Skeletal muscle tissue (tissue), 4 donors: Measurements from ENCODE around the gene GNE. TPM values are rescaled to one million over a fixed set of nuclear protein-coding genes. Genes with fewer than 3 reads are reported as not detected.

Source experiments
- H3K27ac ChIP-seq: one replicate; pipeline ENCODE4 v1.7.0; 2013; ENCODE audit warnings: mild to moderate bottlenecking, low read depth, low read length, inconsistent platforms
- H3K27me3 ChIP-seq, 3 donors: one replicate each; pipeline ENCODE4 v1.7.0; 2013; ENCODE audit warnings: low read length in 3 of 3; ENCODE audit not compliant: control insufficient read depth in 3 of 3, insufficient read depth in 3 of 3
- H3K36me3 ChIP-seq, 3 donors: one replicate each; pipeline ENCODE4 v1.7.0; 2013; ENCODE audit warnings: low read length in 3 of 3; ENCODE audit not compliant: control insufficient read depth in 3 of 3, insufficient read depth in 3 of 3
- H3K4me1 ChIP-seq, 3 donors: one replicate each; pipeline ENCODE4 v1.7.0; 2013; ENCODE audit warnings: low read length in 3 of 3, mild to moderate bottlenecking in 3 of 3; ENCODE audit not compliant: control insufficient read depth in 3 of 3, insufficient read depth in 3 of 3
- H3K4me3 ChIP-seq, 3 donors: one replicate each; pipeline ENCODE4 v1.7.0; 2013; ENCODE audit warnings: low read length in 3 of 3
- H3K9ac ChIP-seq, 3 donors: one replicate each; pipeline ENCODE4 v1.7.0; 2013; ENCODE audit warnings: low read length in 3 of 3, mild to moderate bottlenecking in 3 of 3, moderate library complexity in 2 of 3, low read depth in 1 of 3
- H3K9me3 ChIP-seq, 3 donors: one replicate each; pipeline ENCODE4 v1.7.0; 2013; ENCODE audit warnings: low read length in 3 of 3; ENCODE audit not compliant: control insufficient read depth in 3 of 3
- total RNA-seq: library from RNA; depleted of rRNA; stranded (reverse); fragments of >200 nt; gene quantifications from one replicate; pipeline ENCODE4 v1.2.3, GENCODE V29; 2014
- donor health status: Osteomylitis.

GNE gene
- total RNA-seq, 1 donor from 2014 or later = 15.1 TPM

DNA sequence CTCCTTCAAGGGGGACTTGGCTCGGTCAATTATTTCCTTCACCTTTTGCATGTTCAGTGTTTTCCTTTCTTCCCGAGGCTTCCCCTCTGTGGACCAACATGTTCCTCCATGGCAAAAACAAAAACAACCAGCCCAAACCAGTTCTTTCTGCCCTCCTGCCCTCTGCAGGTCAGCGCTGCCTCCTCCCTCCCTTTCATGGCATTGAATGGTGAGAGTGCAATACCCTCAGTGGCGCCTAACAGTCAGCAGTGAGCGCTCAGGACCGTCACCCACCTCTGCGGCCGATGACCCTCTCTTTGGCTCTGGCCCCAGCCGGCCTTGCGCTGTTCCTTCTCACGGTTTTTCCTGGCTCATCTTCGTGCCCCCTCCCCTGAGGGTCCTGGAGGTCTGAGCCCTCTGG lies 34.4 kb upstream of the GNE start:
- no peaks in the 10 kb centered on the region for H3K9me3 ChIP-seq
- no peak overlapping the region for H3K9ac ChIP-seq

DNA sequence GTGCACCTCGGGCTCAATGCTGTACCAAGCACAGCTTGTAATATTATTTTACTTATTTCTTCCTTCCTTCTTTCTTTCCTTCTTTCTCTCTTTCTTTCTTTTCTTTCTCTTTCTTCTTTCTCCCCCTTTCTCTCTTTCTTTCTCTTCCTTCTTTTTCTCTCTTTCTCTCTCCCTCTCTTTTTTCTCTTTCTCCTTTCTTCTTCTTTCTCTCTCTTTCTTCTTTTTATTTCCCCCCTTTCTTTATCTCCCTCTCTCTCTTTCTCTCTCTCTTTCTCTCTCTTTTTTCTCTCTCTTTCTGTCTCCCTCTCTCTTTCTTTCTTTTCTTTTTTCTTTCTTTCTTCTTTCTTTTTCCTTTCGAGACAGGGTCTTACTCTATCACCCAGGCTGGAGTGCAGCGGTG lies 32.7 kb upstream of the GNE start:
- H3K27ac ChIP-seq = no peak overlapping the region
- no peak overlapping the region for H3K4me3 ChIP-seq
- no peaks in the 10 kb centered on the region for H3K9me3 ChIP-seq
- no peaks in the 10 kb centered on the region for H3K4me1 ChIP-seq
- no peak overlapping the region for H3K9ac ChIP-seq
- H3K36me3 ChIP-seq = no peaks in the 10 kb centered on the region
- H3K27me3 ChIP-seq = no peaks in the 10 kb centered on the region

More for the DNA sequence above, 34.4 kb upstream of the GNE start:
- Histone ChIP-seq H3K27ac (no peak overlapping the region), H3K4me3 (no peak overlapping the region), H3K4me1 (no peaks in the 10 kb centered on the region), H3K36me3 (no peaks in the 10 kb centered on the region), H3K27me3 (no peaks in the 10 kb centered on the region)

DNA sequence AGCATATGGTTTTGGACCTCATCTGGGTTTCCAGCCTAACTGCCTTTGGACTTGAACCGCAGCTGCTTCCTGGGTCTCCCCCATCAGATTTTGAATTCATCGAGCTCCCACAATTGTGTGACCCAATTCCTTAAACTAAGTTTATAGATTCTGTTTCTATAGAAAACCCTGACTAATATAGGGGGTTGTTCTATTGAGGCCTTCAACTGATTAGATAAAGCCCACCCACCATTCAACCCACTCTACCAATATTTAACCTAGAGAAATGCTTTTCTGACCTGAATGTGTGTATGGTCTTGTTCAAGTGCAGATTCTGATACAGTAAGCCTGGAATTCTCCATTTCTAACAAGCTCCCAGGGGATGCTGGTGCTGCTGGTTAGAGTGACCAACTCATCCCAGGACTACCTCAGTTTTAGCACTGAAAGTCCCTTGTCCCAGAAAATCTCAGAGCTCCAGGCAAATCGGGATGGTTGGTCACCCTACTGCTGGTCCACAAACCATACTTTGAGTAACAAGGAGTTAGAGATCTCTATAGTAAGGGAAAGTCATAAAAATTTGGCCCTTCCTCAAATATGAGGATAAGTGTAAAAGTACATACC lies 31.7 kb upstream of the GNE start:
- no peak overlapping the region for H3K4me3 ChIP-seq
- H3K27me3 ChIP-seq = no peaks in the 10 kb centered on the region
- H3K9me3 ChIP-seq = no peaks in the 10 kb centered on the region
- no peaks in the 10 kb centered on the region for H3K36me3 ChIP-seq
- no peak overlapping the region for H3K9ac ChIP-seq
- no peak overlapping the region for H3K27ac ChIP-seq
- no peaks in the 10 kb centered on the region for H3K4me1 ChIP-seq

DNA sequence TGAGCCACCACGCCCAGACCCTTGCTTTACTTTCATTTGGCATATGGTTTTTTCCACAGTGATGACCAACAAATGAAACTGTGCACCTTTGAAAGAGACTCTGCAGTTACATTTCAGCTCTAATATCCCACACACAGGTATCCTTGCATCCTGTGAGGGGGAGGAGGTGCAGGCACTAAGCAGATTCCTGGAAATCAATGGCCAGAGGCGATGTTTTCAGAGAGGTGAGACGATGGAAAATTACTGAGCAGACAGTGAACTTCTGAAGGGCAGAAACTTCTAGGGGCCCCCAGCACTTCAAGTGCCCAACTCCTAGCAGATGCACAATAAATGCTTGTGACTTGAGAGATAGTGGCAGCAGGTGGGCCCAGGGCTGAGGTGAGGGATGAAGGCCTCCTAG lies 29.8 kb upstream of the GNE start:
- no peaks in the 10 kb centered on the region for H3K27me3 ChIP-seq
- H3K4me3 ChIP-seq = no peak overlapping the region
- H3K9ac ChIP-seq = no peak overlapping the region
- H3K9me3 ChIP-seq = no peaks in the 10 kb centered on the region
- H3K36me3 ChIP-seq = no peaks in the 10 kb centered on the region
- H3K4me1 ChIP-seq = no peaks in the 10 kb centered on the region
- no peak overlapping the region for H3K27ac ChIP-seq

DNA sequence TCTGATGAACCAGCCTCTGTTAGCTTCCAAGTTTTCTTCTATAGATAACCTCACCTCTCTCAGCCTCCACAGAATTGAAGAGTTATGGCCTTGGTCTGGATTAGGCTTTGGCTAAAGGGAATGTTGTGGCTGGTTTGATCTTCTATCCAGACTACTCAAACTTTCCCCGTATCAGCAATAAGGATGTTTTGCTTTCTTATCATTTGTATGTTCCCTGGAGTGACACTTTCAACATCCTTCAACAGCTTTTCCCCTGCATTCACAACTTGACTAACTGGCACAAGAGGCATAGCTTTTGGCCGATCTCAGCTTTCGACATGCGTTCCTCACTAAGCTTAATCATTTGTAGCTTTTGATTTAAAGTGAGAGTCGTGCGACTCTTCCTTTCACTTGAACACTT lies 28.1 kb upstream of the GNE start:
- no peak overlapping the region for H3K4me3 ChIP-seq
- H3K4me1 ChIP-seq = no peaks in the 10 kb centered on the region
- H3K9me3 ChIP-seq = no peaks in the 10 kb centered on the region
- H3K27ac ChIP-seq = no peak overlapping the region
- no peaks in the 10 kb centered on the region for H3K36me3 ChIP-seq
- H3K27me3 ChIP-seq = no peaks in the 10 kb centered on the region
- H3K9ac ChIP-seq = no peak overlapping the region

DNA sequence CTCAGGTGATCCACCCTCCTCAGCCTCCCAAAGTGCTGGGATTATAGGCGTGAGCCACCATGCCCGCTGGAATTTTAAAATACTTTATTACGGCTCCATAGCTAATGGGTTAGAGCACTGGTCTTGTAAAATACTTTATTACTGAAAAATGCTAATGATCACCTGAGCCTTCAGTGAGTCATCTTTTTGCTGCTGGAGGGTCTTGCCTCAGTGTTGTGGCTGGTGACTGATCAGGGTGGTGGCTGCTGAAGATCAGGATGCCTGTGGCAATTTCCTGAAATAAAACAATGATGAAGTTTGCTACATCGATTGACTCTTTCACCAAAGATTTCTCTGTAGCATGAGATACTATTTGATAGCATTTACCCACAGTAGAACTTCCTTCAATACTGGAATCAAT lies 26.0 kb upstream of the GNE start:
- H3K27me3 ChIP-seq = no peaks in the 10 kb centered on the region
- H3K9ac ChIP-seq = no peak overlapping the region
- no peaks in the 10 kb centered on the region for H3K36me3 ChIP-seq
- no peak overlapping the region for H3K27ac ChIP-seq
- no peak overlapping the region for H3K4me3 ChIP-seq
- H3K9me3 ChIP-seq = no peaks in the 10 kb centered on the region
- no peaks in the 10 kb centered on the region for H3K4me1 ChIP-seq

DNA sequence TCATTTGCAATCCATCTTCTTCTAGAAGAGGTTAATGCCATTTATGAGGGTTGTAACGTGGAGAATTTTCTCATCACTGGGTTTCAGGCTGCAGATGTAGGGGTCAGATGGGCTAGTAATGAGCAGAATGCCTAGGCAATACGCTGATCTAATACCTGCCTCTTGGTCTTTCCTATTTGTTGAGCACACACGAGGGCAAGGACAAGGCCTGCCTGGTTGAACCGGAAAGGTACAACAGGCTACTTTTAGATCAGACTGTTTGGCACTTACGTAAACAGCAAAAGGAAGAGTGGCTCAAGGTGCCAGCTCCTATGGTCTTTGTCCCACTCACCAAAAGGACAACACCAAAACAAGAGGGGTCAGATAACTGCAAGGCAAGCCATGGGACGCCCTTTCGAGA lies 24.0 kb upstream of the GNE start:
- no peaks in the 10 kb centered on the region for H3K36me3 ChIP-seq
- H3K9ac ChIP-seq = no peak overlapping the region
- no peak overlapping the region for H3K4me3 ChIP-seq

DNA sequence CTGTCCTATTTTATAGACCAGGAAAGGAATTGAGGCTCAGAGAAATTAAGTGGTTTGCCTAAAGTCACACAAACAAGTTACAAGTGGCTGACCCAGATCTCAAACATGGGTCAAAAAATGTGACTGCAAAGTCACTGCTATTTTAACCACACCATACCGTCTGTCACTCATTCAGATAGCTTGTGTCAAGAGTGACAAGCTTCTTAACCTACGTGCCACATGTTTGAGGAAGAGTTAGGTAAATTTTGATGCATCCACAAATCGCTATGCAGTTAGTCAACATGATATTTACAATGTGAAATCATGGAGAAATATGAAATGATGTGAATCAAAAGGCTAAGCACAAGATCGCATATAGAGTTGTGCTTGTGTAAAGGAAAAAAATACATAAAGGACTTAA lies 22.7 kb upstream of the GNE start:
- Histone ChIP-seq H3K9me3 (no peaks in the 10 kb centered on the region), H3K27me3 (no peaks in the 10 kb centered on the region), H3K36me3 (no peaks in the 10 kb centered on the region), H3K4me3 (no peak overlapping the region), H3K9ac (no peak overlapping the region), H3K4me1 (peaks cover 0 to 3% (median 0%) of the 10 kb centered on the region in 3 donors), H3K27ac (no peak overlapping the region)

More for the DNA sequence above, 24.0 kb upstream of the GNE start:
- H3K9me3 ChIP-seq = no peaks in the 10 kb centered on the region
- H3K27ac ChIP-seq = no peak overlapping the region
- no peaks in the 10 kb centered on the region for H3K4me1 ChIP-seq
- no peaks in the 10 kb centered on the region for H3K27me3 ChIP-seq

DNA sequence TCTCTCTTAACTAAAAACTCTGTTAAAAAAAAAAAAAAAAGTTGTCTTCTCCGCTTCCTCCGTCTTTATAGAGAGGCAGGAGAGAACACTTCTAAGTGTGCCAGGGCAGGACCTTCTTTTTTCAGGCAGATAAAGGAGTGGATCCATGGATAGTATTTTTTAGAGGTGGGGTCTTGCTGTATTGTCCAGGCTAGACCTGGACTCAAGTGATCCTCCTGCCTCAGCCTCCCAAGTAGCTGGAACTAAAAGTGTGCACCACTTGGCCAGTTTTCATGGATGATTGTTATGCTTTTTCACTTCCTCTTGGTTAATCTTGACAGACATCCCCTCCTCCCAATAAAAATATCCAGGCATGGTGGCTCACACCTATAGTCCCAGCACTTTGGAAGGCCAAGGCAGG lies 20.0 kb upstream of the GNE start:
- H3K27ac ChIP-seq = no peak overlapping the region
- no peak overlapping the region for H3K4me3 ChIP-seq
- H3K27me3 ChIP-seq = no peaks in the 10 kb centered on the region
- no peak overlapping the region for H3K9ac ChIP-seq
- H3K36me3 ChIP-seq = no peaks in the 10 kb centered on the region
- no peaks in the 10 kb centered on the region for H3K9me3 ChIP-seq
- peaks cover 0 to 3% (median 0%) of the 10 kb centered on the region in 3 donors for H3K4me1 ChIP-seq

DNA sequence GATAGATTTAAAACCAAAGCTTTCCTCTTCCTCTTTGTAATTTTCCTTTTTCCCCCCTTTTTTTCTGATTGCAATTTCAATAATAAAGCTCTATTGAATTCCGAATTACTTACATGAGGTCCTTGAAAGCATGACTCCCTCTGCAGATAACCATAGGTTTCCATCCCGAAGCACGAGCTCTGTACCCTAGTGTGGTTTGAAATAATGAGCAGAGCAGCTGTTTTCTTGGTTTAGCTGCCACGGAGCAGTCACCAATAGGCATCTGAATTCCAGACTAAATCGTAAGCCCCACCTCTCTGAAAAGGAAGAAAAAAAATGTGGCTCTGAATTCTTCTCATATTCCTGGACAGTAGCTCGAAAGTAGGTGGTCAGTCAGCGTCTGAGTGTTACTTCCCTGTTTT lies 18.5 kb upstream of the GNE start:
- H3K9ac ChIP-seq = no peak overlapping the region
- H3K36me3 ChIP-seq = no peaks in the 10 kb centered on the region
- peak overlapping the region in 2 of 3 donors; percentile 17 to 33 for H3K4me3 ChIP-seq
- H3K27ac ChIP-seq = no peak overlapping the region
- H3K27me3 ChIP-seq = no peaks in the 10 kb centered on the region
- no peaks in the 10 kb centered on the region for H3K9me3 ChIP-seq
- peaks cover 0 to 3% (median 0%) of the 10 kb centered on the region in 3 donors for H3K4me1 ChIP-seq
